SU-DHL-6 (cell line): ENCODE data around the gene MAML3.

Source experiments
- H2AFZ ChIP-seq: fragments of 200-600 bp; sonication (generic); 2 replicates; pipeline ENCODE4 v1.6.1; 2014; ENCODE audit warnings: low read depth, mild to moderate bottlenecking, moderate library complexity, mixed read lengths, antibody characterized with exemption, low read length; ENCODE audit not compliant: severe bottlenecking
- H3F3A ChIP-seq: fragments of 200-600 bp; shearing (Covaris generic); 2 replicates; pipeline ENCODE4 v1.6.0; 2016; ENCODE audit warnings: antibody characterized with exemption, mild to moderate bottlenecking; ENCODE audit not compliant: insufficient read depth
- H3K27ac ChIP-seq: fragments of 200-600 bp; sonication (generic); 2 replicates; pipeline ENCODE4 v1.5.1; 2016; ENCODE audit warnings: low read depth, mild to moderate bottlenecking, low read length, moderate library complexity, mixed read lengths
- H3K27me3 ChIP-seq: fragments of 200-600 bp; sonication (generic), shearing (Covaris generic); 2 replicates; pipeline ENCODE4 v1.6.0; 2014; ENCODE audit warnings: mild to moderate bottlenecking, low read length
- H3K36me3 ChIP-seq: fragments of 200-600 bp; sonication (generic); 2 replicates; pipeline ENCODE4 v1.6.1; 2014; ENCODE audit warnings: mild to moderate bottlenecking, low read length, mixed read lengths
- H3K4me2 ChIP-seq: fragments of 300-600, 200-600 bp; shearing (Covaris generic), sonication (generic); 2 replicates; pipeline ENCODE4 v1.6.0; 2014; ENCODE audit warnings: low read length, low read depth, mild to moderate bottlenecking; ENCODE audit not compliant: poor library complexity, severe bottlenecking
- H3K4me3 ChIP-seq: fragments of 200-600 bp; sonication (generic); 2 replicates; pipeline ENCODE4 v1.5.1; 2014; ENCODE audit warnings: antibody characterized with exemption, low read length, mild to moderate bottlenecking, mixed read lengths; ENCODE audit not compliant: insufficient read depth, poor library complexity, severe bottlenecking
- H3K79me2 ChIP-seq: fragments of 200-600 bp; sonication (generic); 2 replicates; pipeline ENCODE4 v1.6.1; 2014; ENCODE audit warnings: mild to moderate bottlenecking, low read length, moderate library complexity; ENCODE audit not compliant: insufficient read depth
- H3K9ac ChIP-seq: fragments of 200-600 bp; sonication (generic); 2 replicates; pipeline ENCODE4 v1.7.0; 2014; ENCODE audit warnings: mild to moderate bottlenecking, low read length
- H3K9me2 ChIP-seq: fragments of 200-600 bp; sonication (generic); replicated peaks from 2 replicates; pipeline ENCODE4 v1.6.1; 2014; ENCODE audit warnings: low read length; ENCODE audit not compliant: insufficient read depth
- H3K9me3 ChIP-seq: fragments of 200-600 bp; sonication (generic); 2 replicates; pipeline ENCODE4 v1.6.1; 2014; ENCODE audit warnings: low read length, mixed read lengths; ENCODE audit not compliant: insufficient read depth
- H4K20me1 ChIP-seq: fragments of 200-600 bp; sonication (generic); 2 replicates; pipeline ENCODE4 v1.6.1; 2014; ENCODE audit warnings: low read depth, mild to moderate bottlenecking, antibody characterized with exemption, low read length, moderate library complexity, mixed read lengths
- CTCF ChIP-seq: fragments of 200-600 bp; sonication (generic); IDR thresholded peaks from one replicate; pipeline ENCODE4 v1.5.1; 2017; ENCODE audit warnings: antibody characterized with exemption, mild to moderate bottlenecking, low read length, moderate library complexity; ENCODE audit not compliant: insufficient read depth, poor library complexity, severe bottlenecking
- EZH2phosphoT487 ChIP-seq: fragments of 200-600 bp; sonication (generic), shearing (Covaris generic); conservative IDR thresholded peaks from 2 replicates; pipeline ENCODE4 v1.6.1; 2018; ENCODE audit warnings: mild to moderate bottlenecking, antibody characterized with exemption, low read length, moderate library complexity, mixed read lengths

Gene MAML3

GRCh38 chr4:139849219-139849618 is 304.8 kb downstream of the MAML3 start:
- H4K20me1 ChIP-seq = no peaks in the 10 kb centered on the region
- no peaks in the 10 kb centered on the region for H3F3A ChIP-seq
- H3K9me3 ChIP-seq = no peaks in the 10 kb centered on the region
- no peak overlapping the region for H3K9ac ChIP-seq
- no peaks in the 10 kb centered on the region for H3K36me3 ChIP-seq
- no peaks in the 10 kb centered on the region for H3K27me3 ChIP-seq
- no peak overlapping the region for H3K27ac ChIP-seq
- TF ChIP-seq CTCF (no peak), EZH2phosphoT487 (no peak)
- H3K9me2 ChIP-seq = no peaks in the 10 kb centered on the region
- no peak overlapping the region for H3K4me2 ChIP-seq
- no peak overlapping the region for H3K4me3 ChIP-seq
- H3K79me2 ChIP-seq = no peaks in the 10 kb centered on the region
- no peak overlapping the region for H2AFZ ChIP-seq

- H3K27me3 ChIP-seq = no peaks in the 10 kb centered on the region
- H3F3A ChIP-seq = no peaks in the 10 kb centered on the region
- H3K79me2 ChIP-seq = no peaks in the 10 kb centered on the region
- H3K36me3 ChIP-seq = no peaks in the 10 kb centered on the region
- no peak overlapping the region for H2AFZ ChIP-seq
- no peaks in the 10 kb centered on the region for H3K9me2 ChIP-seq
- H3K9ac ChIP-seq = no peak overlapping the region
- H3K4me2 ChIP-seq = no peak overlapping the region
- H4K20me1 ChIP-seq = no peaks in the 10 kb centered on the region
- TF ChIP-seq CTCF (no peak), EZH2phosphoT487 (no peak)
- H3K4me3 ChIP-seq = no peak overlapping the region
- H3K27ac ChIP-seq = no peak overlapping the region
- no peaks in the 10 kb centered on the region for H3K9me3 ChIP-seq
Observed at GRCh38 chr4:139848028-139848427, 306.0 kb downstream of the MAML3 start.

GRCh38 chr4:139847602-139848001 is 306.4 kb downstream of the MAML3 start:
- no peak overlapping the region for H3K9ac ChIP-seq
- H3K4me3 ChIP-seq = no peak overlapping the region
- H3K79me2 ChIP-seq = no peaks in the 10 kb centered on the region
- H4K20me1 ChIP-seq = no peaks in the 10 kb centered on the region
- H3K9me2 ChIP-seq = no peaks in the 10 kb centered on the region
- H2AFZ ChIP-seq = no peak overlapping the region
- TF ChIP-seq EZH2phosphoT487 (no peak), CTCF (no peak)
- no peak overlapping the region for H3K27ac ChIP-seq
- H3K9me3 ChIP-seq = no peaks in the 10 kb centered on the region
- no peaks in the 10 kb centered on the region for H3K36me3 ChIP-seq
- H3F3A ChIP-seq = no peaks in the 10 kb centered on the region
- no peak overlapping the region for H3K4me2 ChIP-seq
- no peaks in the 10 kb centered on the region for H3K27me3 ChIP-seq
